H1 (cell line): ENCODE data around the gene RALGDS. TPM values are rescaled to one million over a fixed set of nuclear protein-coding genes. Genes with fewer than 3 reads are reported as not detected.

Source experiments
- EZH2 ChIP-seq: fragments of 200-600 bp; sonication (generic); IDR thresholded peaks from 2 replicates; pipeline ENCODE4 v1.7.1; 2012; ENCODE audit warnings: low read depth, mild to moderate bottlenecking, moderate library complexity, low read length, inconsistent platforms; ENCODE audit not compliant: severe bottlenecking
- polyA plus RNA-seq, 7 experiments: library from polyadenylated mRNA; depleted of rRNA in 3 of 7; stranded (reverse) in 5 of 7; unstranded in 2 of 7; fragments of >200 nt in 5 of 7; fragments of 200-250 nt in 2 of 7; gene quantifications; 1 replicate in 5 of 7; 2 replicates in 1 of 7; 4 replicates in 1 of 7; pipeline versions ENCODE4 v1.2.1 to v1.2.3, GENCODE V29; 2011 to 2013; ENCODE audit warnings: missing spikeins in 2 of 7, mixed read lengths in 2 of 7
- total RNA-seq: library from RNA; stranded (reverse); fragmentation: NEBNext Ultra II Directional; extraction: Animal tissue kit (Norgen Biotek cat#: 25700); gene quantifications from 2 replicates; pipeline ENCODE4 v1.2.1, GENCODE V29; 2021

RALGDS gene
- total and polyA plus RNA-seq, 2 of the 8 experiments (the other 6 are each of a cell fraction or from before 2014, with no cell fraction given): 14.5 to 25.5 TPM

DNA sequence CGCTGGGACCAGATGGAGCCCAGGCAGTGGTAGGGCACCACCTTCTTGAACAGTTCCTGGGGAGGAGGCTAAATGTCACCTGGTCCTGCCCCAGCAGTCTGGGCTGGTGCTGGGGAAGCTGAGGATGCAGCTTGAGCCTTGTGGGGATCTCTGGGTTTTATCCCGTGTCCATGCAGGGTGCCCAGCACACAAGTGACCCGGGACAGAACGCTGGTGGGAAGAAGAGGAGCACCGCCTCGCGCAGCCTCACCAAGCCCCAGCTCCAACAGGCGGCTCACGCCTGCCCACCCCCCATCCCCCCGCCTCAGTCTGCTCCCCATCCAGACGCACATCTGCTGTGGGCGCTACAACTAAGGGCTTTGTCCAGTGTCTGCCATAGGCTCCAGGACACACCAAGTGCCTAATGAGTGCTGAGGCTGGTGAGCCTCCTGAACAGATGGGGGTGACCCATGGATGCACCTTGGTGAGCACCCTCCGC, 13.8 kb downstream of the RALGDS start (continued):
- no peak for TF ChIP-seq EZH2
